A204.1 (cell line): ENCODE results near the gene FOXI1.

Experiments
- FAIRE-seq: peaks from 2 replicates; lab custom pipeline; 2012; peaks lifted over from hg19 to GRCh38; lab: Jason Lieb, UNC

FOXI1 gene

DNA sequence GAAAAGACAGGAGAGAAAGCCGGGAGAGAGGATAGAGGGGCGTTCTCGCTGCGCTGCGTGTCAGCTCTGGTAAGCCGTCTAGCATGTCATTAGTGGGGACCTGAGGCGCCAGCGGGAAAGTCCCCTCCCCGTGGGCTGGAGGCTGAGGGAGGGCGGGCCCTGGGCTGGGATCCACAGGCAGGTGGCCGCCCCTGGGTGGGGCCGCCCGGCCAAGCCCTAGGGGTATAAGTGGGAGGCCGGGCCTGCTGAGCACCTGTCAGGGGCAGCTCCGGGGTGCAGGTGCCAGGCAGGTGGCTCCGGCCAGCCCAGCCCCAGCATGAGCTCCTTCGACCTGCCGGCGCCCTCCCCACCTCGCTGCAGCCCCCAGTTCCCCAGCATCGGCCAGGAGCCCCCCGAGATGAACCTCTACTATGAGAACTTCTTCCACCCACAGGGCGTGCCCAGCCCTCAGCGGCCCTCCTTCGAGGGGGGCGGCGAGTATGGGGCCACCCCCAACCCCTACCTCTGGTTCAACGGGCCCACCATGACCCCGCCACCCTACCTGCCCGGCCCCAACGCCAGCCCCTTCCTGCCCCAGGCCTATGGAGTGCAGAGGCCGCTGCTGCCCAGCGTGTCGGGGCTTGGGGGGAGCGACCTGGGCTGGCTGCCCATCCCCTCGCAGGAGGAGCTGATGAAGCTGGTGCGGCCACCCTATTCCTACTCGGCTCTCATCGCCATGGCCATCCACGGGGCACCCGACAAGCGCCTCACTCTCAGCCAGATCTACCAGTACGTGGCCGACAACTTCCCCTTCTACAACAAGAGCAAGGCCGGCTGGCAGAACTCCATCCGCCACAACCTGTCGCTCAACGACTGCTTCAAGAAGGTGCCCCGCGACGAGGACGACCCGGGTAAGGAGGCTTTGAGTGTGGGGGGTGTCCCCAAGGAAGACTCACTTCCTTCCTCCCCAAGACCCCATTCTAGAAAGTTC, at the start of gene FOXI1:
FOXI1 (plus strand) TSS at position 256 of the 970 bp plus-strand sequence; CDS start at position 317, 61 bp downstream.
- no peak for FAIRE-seq

DNA sequence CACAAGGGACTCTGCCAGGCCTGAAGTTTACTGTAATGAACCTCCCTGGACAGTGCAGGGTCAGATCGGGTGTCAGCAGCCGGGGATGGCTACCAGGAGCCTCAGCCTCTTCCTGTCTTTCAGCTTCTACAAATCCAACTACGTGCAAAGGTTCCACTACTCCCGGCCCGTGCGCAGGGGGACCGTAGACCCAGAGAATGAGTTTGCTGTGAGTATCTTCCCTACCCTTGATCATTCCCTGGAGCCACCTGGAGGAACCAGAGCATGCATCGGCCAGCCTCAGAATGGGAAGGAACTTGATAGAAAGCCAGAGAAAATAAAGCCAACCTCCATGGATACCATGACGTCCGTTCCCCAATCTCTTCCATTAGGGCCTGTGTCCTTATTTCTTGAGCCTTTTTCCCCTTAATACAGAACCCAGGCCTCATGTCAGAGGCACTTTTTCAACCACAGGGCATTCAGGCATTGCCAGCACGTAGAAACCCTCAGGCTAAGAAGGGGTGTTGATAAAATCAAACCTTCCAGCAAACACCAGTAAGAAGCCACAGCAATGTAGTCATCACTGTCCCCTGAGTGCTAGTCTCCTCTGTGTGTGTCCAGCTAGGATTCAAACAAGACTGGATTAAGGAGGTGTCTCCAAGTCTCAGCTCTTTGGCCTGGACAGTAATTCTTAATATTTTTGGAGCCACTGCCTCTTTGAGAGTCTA, 49.0 kb upstream of the FOXI1 start:
- no peak for FAIRE-seq

DNA sequence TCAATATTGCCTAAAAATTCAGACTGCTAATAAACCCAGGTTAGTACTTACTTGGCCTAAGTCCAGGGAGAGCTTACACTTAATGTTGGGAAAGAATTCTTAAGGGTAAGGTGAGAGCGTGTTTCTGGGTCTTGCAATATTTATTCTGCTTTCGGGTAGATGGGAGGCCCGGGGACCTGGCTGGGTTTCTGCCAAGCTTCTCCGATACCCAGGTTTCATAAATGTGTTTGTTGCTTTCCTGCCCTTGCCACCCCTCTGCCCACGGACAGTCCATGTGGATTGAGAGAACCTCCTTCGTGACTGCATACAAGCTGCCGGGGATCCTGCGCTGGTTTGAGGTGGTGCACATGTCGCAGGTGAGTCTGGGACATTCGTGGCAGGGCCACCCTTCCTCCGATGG, 48.4 kb upstream of the FOXI1 start:
- FAIRE-seq, result no peak

DNA sequence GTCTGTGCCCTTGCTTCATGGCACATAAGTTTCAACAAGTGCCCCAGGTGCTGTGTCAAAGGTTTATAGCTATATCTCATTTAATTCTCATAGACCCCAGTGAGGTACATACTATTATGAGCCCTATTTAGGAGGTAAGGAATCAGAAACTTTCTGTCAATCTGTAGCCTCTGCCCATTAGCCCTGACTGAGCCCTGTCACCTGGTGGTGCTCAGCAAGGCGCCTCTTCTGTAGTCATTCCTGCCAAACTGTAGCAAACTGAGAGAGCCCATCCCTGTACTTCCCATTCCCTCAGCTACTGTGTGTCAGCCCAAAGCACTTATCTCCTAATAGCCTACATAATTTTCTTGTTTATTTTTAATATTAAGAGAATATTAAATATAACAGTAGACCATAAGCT, 46.5 kb upstream of the FOXI1 start:
- FAIRE-seq, result no peak

DNA sequence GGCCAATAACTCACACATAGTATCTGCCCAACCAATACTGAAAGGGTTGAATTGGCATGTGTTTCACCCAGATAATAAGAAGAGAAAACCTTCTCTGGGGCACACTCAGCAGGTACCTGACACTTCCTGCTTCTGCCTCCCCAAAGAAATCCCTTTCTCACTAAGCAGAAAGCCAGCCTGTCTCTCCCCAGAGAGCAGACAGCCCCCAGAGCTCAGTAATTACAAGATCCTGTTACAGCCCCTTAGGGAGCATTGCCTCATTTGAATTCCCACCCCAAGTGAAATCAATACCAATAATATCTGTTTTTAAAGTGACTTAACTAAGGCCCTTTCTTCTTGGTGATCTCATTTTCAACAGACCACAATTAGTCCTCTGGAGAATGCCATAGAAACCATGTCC, 38.5 kb upstream of the FOXI1 start:
- no peak for FAIRE-seq

DNA sequence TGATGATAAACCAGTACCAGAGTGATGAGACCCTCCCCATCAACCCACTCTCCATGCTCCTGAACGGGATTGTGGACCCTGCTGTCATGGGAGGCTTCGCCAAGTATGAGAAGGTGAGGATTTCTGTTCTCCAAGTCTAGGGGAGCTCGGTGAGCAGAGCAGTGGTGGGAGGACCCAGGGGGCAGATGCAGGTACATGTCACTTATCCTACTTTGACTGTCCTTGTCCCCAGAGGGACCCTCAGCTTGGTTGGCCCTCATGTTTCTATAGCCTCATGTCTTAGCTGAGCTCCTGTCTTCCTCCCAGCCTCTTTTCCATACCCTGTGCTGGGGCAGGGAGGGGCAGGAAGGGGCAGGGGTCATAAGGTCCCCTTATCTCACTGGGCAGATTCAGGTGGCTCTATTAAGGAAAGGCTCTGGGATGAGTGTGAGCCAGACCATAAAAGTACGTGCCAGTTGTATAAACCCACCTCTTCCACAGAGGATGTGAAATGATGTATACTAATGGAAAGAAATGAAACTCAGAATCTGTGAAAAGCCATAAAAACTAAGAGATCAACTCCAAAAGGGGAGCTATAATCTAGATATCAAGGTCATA, 38.0 kb upstream of the FOXI1 start:
- FAIRE-seq, result no peak

DNA sequence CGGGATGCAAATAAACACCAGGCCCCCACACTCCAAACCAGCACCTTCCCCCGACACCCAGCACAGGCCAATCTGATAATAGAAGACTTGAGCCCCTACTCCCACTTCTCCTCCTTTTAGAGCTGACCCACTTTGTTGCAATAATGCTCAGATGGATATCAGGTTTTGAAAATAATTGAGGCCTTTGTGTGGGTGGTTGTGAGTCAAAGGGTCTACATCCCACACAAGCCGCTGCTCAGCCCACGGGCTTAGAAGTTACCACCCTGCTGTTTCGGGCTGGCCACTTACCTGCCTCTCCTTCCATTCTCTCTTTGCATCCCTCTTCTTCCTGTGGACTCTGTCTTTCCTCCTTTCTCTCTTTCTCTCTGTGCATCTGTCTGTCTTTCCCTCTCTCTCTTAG, 36.2 kb upstream of the FOXI1 start:
- FAIRE-seq, result no peak

DNA sequence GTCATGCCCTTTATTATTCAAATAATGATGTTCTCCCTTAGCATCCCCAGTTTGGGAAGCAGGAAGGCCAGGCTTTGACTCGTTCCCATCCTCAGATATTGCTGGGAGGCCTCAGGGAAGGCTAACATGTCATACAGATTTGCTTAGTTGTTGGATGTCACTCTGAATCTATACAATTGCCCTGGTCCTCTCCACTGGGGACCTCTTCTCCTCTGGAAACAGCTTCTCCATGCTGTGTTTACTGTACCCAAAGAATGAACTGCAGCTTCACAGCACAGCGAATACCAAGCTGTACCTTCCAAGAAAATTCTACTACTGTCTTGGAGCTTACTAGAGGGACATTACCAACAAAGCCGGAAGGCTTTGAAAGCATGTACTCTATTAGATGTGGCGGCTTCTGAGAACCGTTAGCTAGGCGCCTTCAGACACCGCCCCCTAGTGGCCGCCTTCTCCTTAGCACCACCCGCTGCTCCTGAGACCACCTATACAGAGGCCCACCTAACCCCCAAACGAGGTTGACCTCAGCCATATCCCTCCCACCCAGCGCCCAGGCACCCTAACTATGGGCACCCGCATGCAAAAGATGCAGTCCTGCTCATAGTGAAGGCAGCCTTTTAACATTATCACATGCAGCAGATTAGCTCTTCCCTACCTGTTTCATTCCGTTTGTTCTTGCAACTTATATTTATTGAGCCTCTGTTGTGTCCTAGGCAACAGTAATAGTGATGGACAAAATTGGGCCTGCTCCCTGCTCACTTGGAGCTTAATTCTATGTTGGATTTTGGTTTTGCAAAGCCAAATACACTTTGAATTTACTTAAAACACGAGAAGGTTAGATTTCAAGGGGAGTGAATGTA, 34.9 kb upstream of the FOXI1 start:
- no peak for FAIRE-seq

DNA sequence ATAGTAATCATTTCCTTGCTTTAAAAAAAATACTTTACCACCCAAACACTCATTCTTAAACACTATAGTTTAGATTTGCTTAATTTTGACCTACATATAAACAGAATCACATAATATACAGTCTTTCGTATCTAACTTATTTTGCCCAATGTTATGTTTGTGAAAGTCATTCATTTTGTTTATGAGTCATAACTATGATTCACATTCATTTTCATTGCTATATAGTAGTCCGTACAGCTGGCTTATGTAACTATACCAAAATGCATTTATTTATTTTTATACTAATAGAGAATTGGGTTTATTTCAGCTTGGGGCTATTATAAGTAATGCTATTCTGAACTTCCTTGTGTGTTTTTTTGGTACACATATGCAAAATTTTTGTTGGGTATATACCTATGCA, 33.9 kb upstream of the FOXI1 start:
- no peak for FAIRE-seq

DNA sequence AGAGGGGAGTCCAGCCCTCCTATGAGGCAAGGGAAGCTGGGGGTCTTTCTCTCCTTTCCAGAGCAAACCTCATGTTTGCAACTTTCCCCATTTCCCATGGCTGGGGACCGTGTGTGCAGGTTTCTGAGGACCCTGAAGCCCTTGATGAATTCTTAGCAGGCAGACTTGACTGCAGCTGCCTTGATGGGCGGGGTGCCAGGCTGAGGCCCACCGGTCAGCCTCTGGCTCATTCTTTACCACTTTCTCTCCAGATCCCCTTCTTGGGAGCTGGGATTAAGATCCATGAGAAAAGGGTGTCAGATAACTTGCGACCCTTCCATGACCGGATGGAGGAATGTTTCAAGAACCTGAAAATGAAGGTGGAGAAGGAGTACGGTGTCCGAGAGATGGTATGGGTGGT, 30.0 kb upstream of the FOXI1 start:
- FAIRE-seq, result no peak

DNA sequence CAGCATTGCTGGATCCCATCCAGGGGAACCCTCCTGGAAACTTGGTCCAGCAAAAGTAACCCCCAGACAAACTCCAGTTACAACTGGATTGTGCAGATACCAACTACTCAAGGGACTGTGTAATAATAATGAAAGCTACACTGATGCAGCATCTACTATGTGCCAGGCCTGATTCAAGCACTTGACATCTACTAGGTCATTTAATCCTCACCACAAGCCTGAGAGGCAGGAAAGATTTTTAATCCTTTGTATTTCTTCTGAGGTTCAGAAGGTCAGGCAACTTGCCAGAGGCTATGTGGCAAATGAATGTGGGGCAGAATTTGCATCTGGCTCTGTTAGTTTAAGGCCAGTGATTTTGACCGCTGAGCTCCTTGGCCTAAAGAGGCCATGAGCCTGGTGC, 29.5 kb upstream of the FOXI1 start:
- FAIRE-seq, result no peak

DNA sequence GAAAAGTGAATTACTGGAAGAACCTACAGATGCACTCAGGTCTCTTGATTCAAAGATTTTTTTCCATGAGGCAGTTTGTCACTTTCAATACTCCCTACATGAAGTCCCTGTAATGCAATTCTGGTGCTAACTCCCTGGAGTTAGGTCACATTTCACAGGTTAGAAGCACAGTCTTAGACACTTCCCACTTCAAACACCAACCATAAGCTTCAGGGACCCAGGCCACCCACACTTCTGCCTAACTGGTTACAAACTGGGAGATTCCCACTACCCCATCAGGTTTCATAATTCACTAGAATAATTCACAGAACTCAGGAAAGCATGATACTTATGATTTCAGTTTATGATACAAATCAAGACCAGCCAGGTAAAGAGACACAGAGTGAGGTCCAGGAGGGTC, 29.0 kb upstream of the FOXI1 start:
- no peak for FAIRE-seq

DNA sequence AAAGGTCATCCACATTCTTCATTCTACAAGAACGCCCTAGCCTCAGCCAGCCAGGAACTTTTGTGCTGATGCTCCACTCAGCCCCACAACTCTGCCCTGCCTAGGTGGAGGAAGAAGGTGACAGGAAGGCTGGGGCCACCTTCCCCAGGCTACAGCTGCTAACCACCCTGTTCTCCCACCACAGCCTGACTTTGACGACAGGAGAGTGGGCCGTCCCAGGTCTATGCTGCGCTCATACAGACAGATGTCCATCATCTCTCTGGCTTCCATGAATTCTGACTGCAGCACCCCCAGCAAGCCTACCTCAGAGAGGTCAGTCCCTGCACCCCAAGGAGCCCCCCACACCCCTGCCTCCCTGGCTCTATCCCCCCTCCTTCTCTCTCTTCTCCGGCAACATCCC, 28.2 kb upstream of the FOXI1 start:
- no peak for FAIRE-seq

DNA sequence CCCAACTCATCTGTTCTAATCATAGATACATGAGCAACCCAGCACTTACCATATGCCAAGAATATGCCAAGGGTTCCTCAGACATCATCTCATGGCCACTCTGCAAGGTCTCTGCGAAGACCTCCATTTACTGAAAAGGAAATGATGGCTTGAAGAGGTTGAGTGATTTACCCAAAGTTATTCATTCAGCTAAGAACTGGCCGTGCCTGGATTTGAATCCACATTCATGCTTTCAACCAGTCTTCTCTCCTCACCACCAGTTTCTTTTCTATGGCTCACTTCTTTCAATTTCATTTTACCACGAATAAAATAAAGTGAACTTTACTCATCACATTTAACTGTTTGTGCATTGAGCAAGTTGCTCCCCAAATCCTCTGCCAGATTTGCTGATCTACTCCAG, 27.2 kb upstream of the FOXI1 start:
- no peak for FAIRE-seq

DNA sequence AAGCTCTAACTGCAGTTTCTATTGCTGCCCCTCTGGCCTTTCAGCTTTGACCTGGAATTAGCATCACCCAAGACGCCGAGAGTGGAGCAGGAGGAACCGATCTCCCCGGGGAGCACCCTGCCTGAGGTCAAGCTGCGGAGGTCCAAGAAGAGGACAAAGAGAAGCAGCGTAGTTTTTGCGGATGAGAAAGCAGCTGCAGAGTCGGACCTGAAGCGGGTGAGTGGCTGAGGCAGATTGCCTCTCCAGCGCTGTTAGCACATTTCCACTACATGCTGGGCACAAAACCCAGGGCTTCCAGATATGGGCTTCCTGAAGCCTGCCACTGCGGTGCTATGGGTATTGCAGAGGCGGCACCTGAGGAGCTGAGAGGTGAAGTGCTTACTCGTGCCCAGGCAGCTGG, 26.8 kb upstream of the FOXI1 start:
- no peak for FAIRE-seq

DNA sequence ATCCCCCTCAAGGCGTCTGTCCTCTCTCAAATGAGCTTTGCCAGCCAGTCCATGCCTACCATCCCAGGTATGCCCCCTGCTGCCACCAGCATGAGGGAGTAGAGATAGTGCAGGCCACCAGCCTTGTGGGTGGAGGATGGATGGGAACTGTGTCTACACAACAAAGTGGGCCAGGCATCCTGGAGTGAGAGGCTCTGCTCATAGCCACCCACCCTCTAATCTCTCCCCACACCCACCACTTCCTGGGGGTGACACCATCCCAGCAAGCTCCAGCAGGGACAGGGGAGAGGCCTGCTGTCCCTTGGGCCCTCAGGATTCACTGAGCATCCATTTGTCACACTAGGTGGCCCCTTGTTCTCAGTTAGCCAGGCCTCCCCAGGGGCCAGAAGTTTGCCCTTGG, 25.5 kb upstream of the FOXI1 start:
- no peak for FAIRE-seq

DNA sequence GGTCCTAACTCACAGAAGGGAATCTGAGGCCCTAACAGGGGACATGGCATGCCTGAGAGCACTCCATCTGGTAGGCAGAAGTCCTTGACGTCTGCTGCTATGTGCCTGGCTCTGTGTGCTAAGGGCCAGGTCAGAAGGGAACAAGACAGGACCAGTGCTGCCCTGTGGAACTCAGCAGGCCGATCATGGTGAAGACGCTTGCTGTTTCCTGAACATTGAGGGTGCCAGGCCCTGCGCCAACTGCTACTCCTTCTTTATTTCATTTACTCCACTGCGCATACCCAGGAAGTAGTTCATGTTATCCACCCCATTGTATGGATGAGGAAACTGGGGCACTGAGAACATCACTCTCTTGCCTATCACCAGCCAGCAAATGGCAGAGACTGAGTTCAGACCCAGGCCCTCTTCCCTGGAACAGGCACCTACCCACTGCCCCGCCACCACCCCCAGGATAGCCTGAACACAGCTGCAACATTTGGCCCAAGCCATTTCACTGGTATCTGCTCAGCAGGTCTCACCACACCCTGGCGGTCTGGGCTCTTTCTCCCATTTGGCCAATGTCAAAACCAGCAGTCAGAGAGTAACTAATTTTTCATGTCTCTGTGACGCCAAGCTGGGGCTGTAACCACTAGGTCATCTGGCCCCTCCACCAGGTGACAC, 24.8 kb upstream of the FOXI1 start:
- FAIRE-seq, result no peak

DNA sequence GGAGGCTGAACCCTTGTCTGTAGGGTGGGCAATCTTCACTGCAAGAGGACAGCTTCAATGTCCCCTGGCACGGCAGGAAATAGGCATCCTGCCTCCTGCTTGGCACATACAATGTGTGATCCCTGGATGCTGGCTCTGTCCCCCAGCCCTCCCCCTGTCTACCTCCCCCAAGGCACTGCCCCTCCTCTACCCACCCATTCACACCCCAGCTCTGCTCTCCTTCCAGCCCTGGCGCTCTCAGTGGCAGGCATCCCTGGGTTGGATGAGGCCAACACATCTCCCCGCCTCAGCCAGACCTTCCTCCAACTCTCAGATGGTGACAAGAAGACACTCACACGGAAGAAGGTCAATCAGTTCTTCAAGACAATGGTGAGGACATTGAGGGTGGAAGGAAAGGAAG, 24.1 kb upstream of the FOXI1 start:
- FAIRE-seq, result no peak

DNA sequence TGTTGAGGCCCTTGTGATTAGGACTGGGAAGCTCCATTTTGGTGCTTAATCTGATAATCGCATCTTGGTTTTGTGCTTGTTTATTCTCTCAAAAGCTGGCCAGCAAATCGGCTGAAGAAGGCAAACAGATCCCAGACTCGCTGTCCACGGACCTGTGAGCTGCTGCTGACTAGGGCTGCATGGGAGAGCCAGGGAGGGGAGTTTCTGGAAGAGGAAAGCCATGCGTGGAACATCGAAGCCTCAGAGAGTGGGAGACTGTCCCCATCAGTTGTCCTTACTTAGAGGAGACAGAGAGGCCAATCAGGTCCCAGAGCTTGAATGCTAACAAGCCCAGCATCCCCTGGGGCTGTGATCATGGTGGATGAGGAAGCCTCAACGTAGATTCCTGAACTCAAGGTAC, 23.0 kb upstream of the FOXI1 start:
- FAIRE-seq, result no peak

DNA sequence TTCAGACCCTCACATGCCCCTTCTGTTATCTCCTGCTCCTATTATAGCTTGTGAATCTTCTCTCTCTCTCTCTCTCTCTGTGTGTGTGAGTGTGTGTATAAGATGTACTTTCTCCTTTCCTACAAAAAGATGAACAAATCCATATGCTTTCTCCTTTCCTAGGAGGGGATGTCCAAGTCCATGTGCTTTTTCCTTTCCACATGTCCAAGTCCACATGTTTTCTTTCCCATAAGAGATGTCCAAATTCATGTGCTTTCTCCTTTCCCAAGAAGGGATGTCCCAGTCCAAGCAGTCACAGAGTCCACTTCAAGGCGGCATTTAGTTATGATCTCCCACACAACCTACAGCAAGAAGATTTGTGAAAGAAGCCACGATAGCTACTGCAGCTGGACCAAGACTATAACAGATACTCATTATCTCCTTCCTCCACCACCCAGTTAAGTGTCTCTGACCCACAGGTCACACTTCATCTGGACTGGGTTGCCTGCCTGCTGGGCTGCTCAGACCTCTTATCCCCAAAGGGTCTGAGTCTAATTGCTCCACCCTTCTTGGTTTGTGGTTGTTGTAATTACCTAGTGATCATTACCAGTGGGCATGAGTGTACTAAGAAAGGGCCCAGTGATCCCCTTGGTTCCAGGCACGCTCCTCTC, 18.4 kb upstream of the FOXI1 start:
- FAIRE-seq, result no peak

DNA sequence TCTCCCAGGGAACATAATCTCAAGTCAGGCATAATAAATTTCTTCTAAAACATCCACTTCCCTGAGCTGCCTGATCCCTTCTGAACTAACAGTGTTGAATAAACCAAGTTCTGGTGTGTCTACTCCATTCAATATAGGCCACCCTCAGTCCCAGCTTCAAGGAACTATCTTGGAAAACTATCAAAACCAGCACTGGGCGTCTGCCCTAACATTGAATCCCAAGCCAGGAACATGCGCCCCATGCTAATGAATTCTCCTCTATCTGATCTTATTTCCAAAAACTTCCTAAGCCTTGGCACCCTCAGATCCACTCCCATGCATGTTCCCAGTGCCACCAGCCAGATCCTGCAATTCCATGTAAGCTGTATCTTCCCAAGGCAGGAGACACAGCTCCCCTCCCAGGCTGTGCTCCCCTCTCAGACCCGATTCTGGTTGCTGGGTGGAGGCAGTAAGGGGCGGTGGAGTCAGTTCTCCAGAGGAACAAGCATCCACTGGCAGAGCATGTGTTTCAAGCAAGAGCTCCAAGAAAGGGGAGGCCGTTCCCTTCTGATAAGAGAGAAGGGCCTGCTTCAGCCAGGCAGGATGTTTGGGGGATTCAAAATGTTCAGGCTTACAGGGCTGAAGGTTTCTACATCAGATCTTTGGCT, 13.1 kb upstream of the FOXI1 start:
- FAIRE-seq, result no peak
